ENCODE results near the gene RTL5.

The RTL5 gene

GRCh38 chrX:72100051-72100755 lies 31.5 kb downstream of the RTL5 start:
- DNase-seq (ENCODE audit: low read depth in 1 of 2, low spot score in 1 of 2): no peak
- Histone ChIP-seq H3K27ac (replicated peaks) (peak overlapping the region; percentile 80), H3K4me3 (replicated peaks; ENCODE audit: insufficient read depth, low read length) (no peak overlapping the region)

GRCh38 chrX:72097098-72097497 lies 34.6 kb downstream of the RTL5 start:
- TF ChIP-seq SPI1 (IDR thresholded peaks at IDR 0.05; ENCODE audit: borderline replicate concordance, low read depth) (peak; percentile 40; the same call in 1 of the 2 replicates), GABPA (IDR thresholded peaks at IDR 0.05; ENCODE audit: low read depth) (no peak)
- TF ChIP-seq, protein P1, sequence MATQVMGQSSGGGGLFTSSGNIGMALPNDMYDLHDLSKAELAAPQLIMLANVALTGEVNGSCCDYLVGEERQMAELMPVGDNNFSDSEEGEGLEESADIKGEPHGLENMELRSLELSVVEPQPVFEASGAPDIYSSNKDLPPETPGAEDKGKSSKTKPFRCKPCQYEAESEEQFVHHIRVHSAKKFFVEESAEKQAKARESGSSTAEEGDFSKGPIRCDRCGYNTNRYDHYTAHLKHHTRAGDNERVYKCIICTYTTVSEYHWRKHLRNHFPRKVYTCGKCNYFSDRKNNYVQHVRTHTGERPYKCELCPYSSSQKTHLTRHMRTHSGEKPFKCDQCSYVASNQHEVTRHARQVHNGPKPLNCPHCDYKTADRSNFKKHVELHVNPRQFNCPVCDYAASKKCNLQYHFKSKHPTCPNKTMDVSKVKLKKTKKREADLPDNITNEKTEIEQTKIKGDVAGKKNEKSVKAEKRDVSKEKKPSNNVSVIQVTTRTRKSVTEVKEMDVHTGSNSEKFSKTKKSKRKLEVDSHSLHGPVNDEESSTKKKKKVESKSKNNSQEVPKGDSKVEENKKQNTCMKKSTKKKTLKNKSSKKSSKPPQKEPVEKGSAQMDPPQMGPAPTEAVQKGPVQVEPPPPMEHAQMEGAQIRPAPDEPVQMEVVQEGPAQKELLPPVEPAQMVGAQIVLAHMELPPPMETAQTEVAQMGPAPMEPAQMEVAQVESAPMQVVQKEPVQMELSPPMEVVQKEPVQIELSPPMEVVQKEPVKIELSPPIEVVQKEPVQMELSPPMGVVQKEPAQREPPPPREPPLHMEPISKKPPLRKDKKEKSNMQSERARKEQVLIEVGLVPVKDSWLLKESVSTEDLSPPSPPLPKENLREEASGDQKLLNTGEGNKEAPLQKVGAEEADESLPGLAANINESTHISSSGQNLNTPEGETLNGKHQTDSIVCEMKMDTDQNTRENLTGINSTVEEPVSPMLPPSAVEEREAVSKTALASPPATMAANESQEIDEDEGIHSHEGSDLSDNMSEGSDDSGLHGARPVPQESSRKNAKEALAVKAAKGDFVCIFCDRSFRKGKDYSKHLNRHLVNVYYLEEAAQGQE (IDR thresholded peaks at IDR 0.05; ENCODE audit: insufficient replicate concordance, low read depth): peak; percentile 85
- H3K4me3 ChIP-seq (replicated peaks; ENCODE audit: insufficient read depth, low read length): no peak overlapping the region
- peak in 1 of 2 experiments; percentile 58 for DNase-seq (ENCODE audit: low read depth in 1 of 2, low spot score in 1 of 2)
- peak overlapping the region; percentile 78 for H3K27ac ChIP-seq (replicated peaks)
- no peaks in the 10 kb centered on the region for H3K27me3 ChIP-seq (ENCODE audit: insufficient read depth, poor library complexity, severe bottlenecking)

More at GRCh38 chrX:72100051-72100755, 31.5 kb downstream of the RTL5 start:
- no peaks in the 10 kb centered on the region for H3K27me3 ChIP-seq (ENCODE audit: insufficient read depth, poor library complexity, severe bottlenecking)
- TF ChIP-seq SPI1 (IDR thresholded peaks at IDR 0.05; ENCODE audit: borderline replicate concordance, low read depth) (no peak), POLR2AphosphoS5 (IDR thresholded peaks at IDR 0.05; ENCODE audit: low read depth) (no peak), CTCF (IDR thresholded peaks at IDR 0.05; ENCODE audit: insufficient read depth, low read length) (no peak), GABPA (IDR thresholded peaks at IDR 0.05; ENCODE audit: low read depth) (no peak)
- TF ChIP-seq, protein P1 (IDR thresholded peaks at IDR 0.05; ENCODE audit: insufficient replicate concordance, low read depth): no peak

DNA sequence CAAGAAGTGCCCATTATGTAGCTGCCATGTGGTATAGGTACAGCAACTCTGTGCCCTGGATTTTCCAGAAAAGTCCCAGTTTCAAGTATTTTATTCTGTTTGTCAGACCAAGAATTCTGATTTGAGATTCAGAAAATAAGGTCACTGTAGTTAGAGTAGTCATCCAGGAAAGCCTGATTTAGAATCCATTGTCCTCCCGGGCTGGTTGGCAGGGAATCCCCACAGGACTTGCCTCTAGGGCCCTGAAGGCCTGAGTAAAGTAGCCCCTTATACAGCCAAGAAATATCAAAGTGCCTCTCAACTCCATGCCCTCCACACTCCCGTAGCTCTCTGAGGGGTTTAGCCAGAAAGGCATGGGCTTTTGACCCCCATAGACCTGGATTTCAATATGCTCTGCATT lies 36.3 kb downstream of the RTL5 start:
- no peak for DNase-seq (ENCODE audit: low read depth in 1 of 2, low spot score in 1 of 2)
- H3K4me3 ChIP-seq (replicated peaks; ENCODE audit: insufficient read depth, low read length): no peak overlapping the region
- peak overlapping the region; percentile 29; the same call in 1 of the 2 replicates for H3K27ac ChIP-seq (replicated peaks)
- TF ChIP-seq GABPA (IDR thresholded peaks at IDR 0.05; ENCODE audit: low read depth) (no peak), SPI1 (IDR thresholded peaks at IDR 0.05; ENCODE audit: borderline replicate concordance, low read depth) (no peak), CTCF (IDR thresholded peaks at IDR 0.05; ENCODE audit: insufficient read depth, low read length) (no peak), POLR2AphosphoS5 (IDR thresholded peaks at IDR 0.05; ENCODE audit: low read depth) (no peak)
- TF ChIP-seq, protein P1 (IDR thresholded peaks at IDR 0.05; ENCODE audit: insufficient replicate concordance, low read depth): no peak
- no peaks in the 10 kb centered on the region for H3K27me3 ChIP-seq (ENCODE audit: insufficient read depth, poor library complexity, severe bottlenecking)

All from HL-60 (cell line).